Activated CD4-positive, alpha-beta T cell treated with anti-CD3 and anti-CD28 coated beads, Interleukin-2, Interleukin-6, amounts not matched to agents 100 ng/mL and 50 ng/mL, durations not matched to agents 16 hours and 8 hours (primary cell): ENCODE results near the gene TMTC4.
"Not testable (repeated sequence)": the region's sequence is repeated elsewhere in the genome, so short reads cannot be mapped to it uniquely, and the experiment has no call there.

Experiments used
- DNase-seq: peaks from one replicate; pipeline ENCODE4 v3.0.0-alpha.2; 2020

The TMTC4 gene

GRCh38 chr13:100620792-100621191 lies 53.8 kb downstream of the TMTC4 start:
- no peak for DNase-seq

GRCh38 chr13:100619940-100620339 lies 54.7 kb downstream of the TMTC4 start:
- peak; percentile 14 for DNase-seq

GRCh38 chr13:100618897-100619296 lies 55.7 kb downstream of the TMTC4 start:
- not testable (repeated sequence) for DNase-seq

- no peak for DNase-seq
Measured at GRCh38 chr13:100613031-100613430, 61.6 kb downstream of the TMTC4 start.

GRCh38 chr13:100611678-100612492 lies 62.7 kb downstream of the TMTC4 start:
- peak; percentile 40 for DNase-seq

GRCh38 chr13:100610391-100611347 lies 63.9 kb downstream of the TMTC4 start:
- no peak for DNase-seq

- DNase-seq: peak; percentile 68
Measured at GRCh38 chr13:100608906-100609305, 65.7 kb downstream of the TMTC4 start.

- DNase-seq: no peak
Measured at GRCh38 chr13:100608489-100608888, 66.1 kb downstream of the TMTC4 start.

- DNase-seq: no peak
Measured at GRCh38 chr13:100604918-100605710, 69.5 kb downstream of the TMTC4 start.

GRCh38 chr13:100602493-100603111 lies 72.0 kb downstream of the TMTC4 start:
- no peak for DNase-seq

- DNase-seq: no peak
Measured at GRCh38 chr13:100601716-100602115, 72.9 kb downstream of the TMTC4 start.

- DNase-seq: no peak
Measured at GRCh38 chr13:100600915-100601314, 73.7 kb downstream of the TMTC4 start.

- DNase-seq: no peak
Measured at GRCh38 chr13:100600461-100600860, 74.1 kb downstream of the TMTC4 start.

- no peak for DNase-seq
Measured at GRCh38 chr13:100597253-100597652, 77.3 kb downstream of the TMTC4 start.

- DNase-seq: no peak
Measured at GRCh38 chr13:100596516-100596915, 78.1 kb downstream of the TMTC4 start.

GRCh38 chr13:100594731-100595130 lies 79.9 kb downstream of the TMTC4 start:
- DNase-seq: no peak

- no peak for DNase-seq
Measured at GRCh38 chr13:100594255-100594654, 80.3 kb downstream of the TMTC4 start.

GRCh38 chr13:100589178-100589725 lies 85.3 kb downstream of the TMTC4 start:
- DNase-seq: no peak

- DNase-seq: peak; percentile 92
Measured at GRCh38 chr13:100588331-100589177, 86.0 kb downstream of the TMTC4 start, which contains the start of gene GGACT. TSS of gene GGACT (minus strand) at chr13:100588789. CDS start at chr13:100532591, 56,198 bp downstream.

GRCh38 chr13:100584896-100585295 lies 89.7 kb downstream of the TMTC4 start:
- peak; percentile 8 for DNase-seq

GRCh38 chr13:100581504-100581903 lies 93.1 kb downstream of the TMTC4 start:
- no peak for DNase-seq
